ENCODE measurements around the gene ARF6.
"Not testable (repeated sequence)": the region's sequence is repeated elsewhere in the genome, so short reads cannot be mapped to it uniquely, and the experiment has no call there.

ARF6 gene

GRCh38 chr14:49875640-49876198, 17.2 kb upstream of the ARF6 start:
- no peak for FAIRE-seq

GRCh38 chr14:49876563-49877127, 16.2 kb upstream of the ARF6 start:
- DNase-seq (ENCODE audit: insufficient read length, low spot score) (no peak), FAIRE-seq (no peak)

More at GRCh38 chr14:49875640-49876198, 17.2 kb upstream of the ARF6 start:
- no peak for DNase-seq (ENCODE audit: insufficient read length, low spot score)

GRCh38 chr14:49879646-49880204, 13.2 kb upstream of the ARF6 start:
- DNase-seq (ENCODE audit: insufficient read length, low spot score): peak; percentile 48

GRCh38 chr14:49880267-49881064, 12.4 kb upstream of the ARF6 start:
- no peak for DNase-seq (ENCODE audit: insufficient read length, low spot score)
- no peak for FAIRE-seq

More at GRCh38 chr14:49879646-49880204, 13.2 kb upstream of the ARF6 start:
- FAIRE-seq: peak; percentile 89

GRCh38 chr14:49881350-49882001, 11.4 kb upstream of the ARF6 start:
- no peak for DNase-seq (ENCODE audit: insufficient read length, low spot score)
- FAIRE-seq: no peak

- DNase-seq (ENCODE audit: insufficient read length, low spot score) (no peak), FAIRE-seq (no peak)
Observed at GRCh38 chr14:49882826-49883694, 9.8 kb upstream of the ARF6 start.

- DNase-seq (ENCODE audit: insufficient read length, low spot score): no peak
- FAIRE-seq: no peak
Observed at GRCh38 chr14:49886523-49886922, 6.4 kb upstream of the ARF6 start.

GRCh38 chr14:49888293-49888692, 4.6 kb upstream of the ARF6 start:
- FAIRE-seq: no peak
- no peak for DNase-seq (ENCODE audit: insufficient read length, low spot score)

- FAIRE-seq (peak; percentile 86), DNase-seq (ENCODE audit: insufficient read length, low spot score) (no peak)
Observed at GRCh38 chr14:49892301-49892635, 614 bp upstream of the ARF6 start.

- FAIRE-seq (peak; percentile 64), DNase-seq (ENCODE audit: insufficient read length, low spot score) (peak; percentile 36)
Observed at GRCh38 chr14:49893309-49894213, 679 bp downstream of the ARF6 start.

- DNase-seq (ENCODE audit: insufficient read length, low spot score): not testable (repeated sequence)
- FAIRE-seq: peak; percentile 78
Observed at GRCh38 chr14:49894214-49895107, 1.6 kb downstream of the ARF6 start.

- FAIRE-seq (peak; percentile 87), DNase-seq (ENCODE audit: insufficient read length, low spot score) (no peak)
Observed at GRCh38 chr14:49895480-49895879, 2.6 kb downstream of the ARF6 start.

GRCh38 chr14:49896272-49896671, 3.4 kb downstream of the ARF6 start:
- not testable (repeated sequence) for DNase-seq (ENCODE audit: insufficient read length, low spot score)
- FAIRE-seq: peak; percentile 73

GRCh38 chr14:49896966-49897365, 4.1 kb downstream of the ARF6 start:
- FAIRE-seq (peak; percentile 57), DNase-seq (ENCODE audit: insufficient read length, low spot score) (no peak)

- DNase-seq (ENCODE audit: insufficient read length, low spot score): no peak
- FAIRE-seq: no peak
Observed at GRCh38 chr14:49897414-49897813, 4.5 kb downstream of the ARF6 start.

- FAIRE-seq (peak; percentile 79), DNase-seq (ENCODE audit: insufficient read length, low spot score) (no peak)
Observed at GRCh38 chr14:49897965-49898364, 5.1 kb downstream of the ARF6 start.

- DNase-seq (ENCODE audit: insufficient read length, low spot score) (no peak), FAIRE-seq (no peak)
Observed at GRCh38 chr14:49898485-49898884, 5.6 kb downstream of the ARF6 start.

- FAIRE-seq: no peak
Observed at GRCh38 chr14:49900973-49901372, 8.1 kb downstream of the ARF6 start.

More at GRCh38 chr14:49900973-49901372, 8.1 kb downstream of the ARF6 start:
- DNase-seq (ENCODE audit: insufficient read length, low spot score): no peak
